Inferior parietal cortex (tissue), 1 donor: Measurements from ENCODE around the gene TXLNB.
"Not testable (repeated sequence)": the region's sequence is repeated elsewhere in the genome, so short reads cannot be mapped to it uniquely, and the experiment has no call there.

Experiments
- DNase-seq: peaks from one replicate; pipeline ENCODE4 v3.0.0-alpha.2; 2016; ENCODE audit errors: extremely low spot score

Gene TXLNB

DNA sequence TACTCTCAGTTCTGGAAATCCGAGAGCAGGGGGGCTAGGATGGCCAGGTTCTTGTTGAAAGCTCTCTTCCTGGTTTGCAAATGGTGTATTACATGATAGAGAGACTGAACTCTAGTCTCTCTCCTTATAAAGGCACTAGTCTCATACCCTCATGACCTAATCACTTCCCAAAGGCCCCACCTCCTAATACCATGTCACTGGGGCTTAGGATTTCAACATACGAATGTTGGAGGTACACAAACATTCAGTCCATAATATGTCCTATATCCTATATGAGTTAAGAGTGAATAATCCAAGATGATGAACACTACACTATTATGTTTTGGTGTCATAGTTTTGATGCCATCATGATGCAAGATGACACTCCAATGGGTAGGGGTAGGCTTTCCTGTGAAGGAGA is 20.0 kb upstream of the TXLNB start:
- DNase-seq, result no peak

DNA sequence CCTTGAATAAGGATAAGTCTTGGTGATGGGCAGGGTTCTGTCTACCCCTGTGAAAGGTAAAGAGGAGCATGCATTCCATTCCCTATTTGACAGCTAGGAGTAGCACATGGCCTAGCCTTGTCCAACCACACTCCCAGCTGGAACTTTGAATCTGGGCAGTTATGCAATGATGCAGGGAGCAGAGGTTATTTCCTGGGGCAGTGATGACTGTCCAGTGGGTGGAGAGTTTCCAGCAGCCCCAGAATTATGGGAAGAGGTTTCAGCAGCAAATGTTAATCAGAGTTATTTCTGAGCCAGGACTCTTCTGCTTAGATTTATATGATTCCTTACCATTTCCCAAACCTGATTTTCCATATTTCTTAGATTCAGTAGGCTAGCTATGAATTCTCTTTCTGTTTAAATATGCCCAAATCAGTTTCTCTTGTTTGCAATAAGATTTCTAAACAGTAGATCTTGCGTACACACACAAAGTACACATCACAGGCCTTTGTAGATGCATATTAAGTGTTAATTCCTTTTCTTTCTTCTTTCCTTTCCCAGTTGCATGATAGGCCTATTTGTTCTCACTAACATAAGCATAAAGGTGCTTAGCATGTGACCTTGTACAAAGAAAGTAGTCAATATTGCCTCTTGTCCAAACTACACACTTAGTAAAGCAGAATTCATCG is 17.3 kb upstream of the TXLNB start:
- no peak for DNase-seq

DNA sequence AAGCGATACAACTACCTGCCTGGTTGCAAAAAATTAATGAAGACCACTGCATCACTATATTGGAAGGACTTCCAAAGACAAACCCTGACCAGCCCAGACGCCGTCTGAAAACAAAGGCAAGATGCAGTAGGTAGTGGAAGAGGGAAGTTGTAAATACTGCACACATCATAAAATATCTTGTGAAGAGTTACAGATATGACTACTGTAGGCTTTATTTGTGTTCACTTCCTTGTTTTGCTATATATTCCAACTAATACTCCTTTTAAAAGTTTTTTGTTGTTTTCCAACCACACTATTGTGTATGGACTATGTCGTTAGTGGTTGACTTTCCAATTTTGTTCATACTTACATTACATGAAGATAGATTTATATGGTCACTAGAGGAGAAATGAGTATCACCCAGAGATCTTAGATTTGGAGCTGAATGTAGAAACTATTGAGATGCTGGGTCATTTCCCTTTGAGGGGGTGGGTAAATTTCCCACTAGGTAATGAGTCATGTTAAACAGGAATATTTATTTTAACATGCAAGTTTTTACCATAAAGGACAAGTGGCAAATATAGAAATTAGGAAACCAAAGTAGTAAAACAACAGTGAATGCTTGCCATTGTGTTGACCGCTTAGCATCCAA is 16.6 kb upstream of the TXLNB start:
- no peak for DNase-seq

DNA sequence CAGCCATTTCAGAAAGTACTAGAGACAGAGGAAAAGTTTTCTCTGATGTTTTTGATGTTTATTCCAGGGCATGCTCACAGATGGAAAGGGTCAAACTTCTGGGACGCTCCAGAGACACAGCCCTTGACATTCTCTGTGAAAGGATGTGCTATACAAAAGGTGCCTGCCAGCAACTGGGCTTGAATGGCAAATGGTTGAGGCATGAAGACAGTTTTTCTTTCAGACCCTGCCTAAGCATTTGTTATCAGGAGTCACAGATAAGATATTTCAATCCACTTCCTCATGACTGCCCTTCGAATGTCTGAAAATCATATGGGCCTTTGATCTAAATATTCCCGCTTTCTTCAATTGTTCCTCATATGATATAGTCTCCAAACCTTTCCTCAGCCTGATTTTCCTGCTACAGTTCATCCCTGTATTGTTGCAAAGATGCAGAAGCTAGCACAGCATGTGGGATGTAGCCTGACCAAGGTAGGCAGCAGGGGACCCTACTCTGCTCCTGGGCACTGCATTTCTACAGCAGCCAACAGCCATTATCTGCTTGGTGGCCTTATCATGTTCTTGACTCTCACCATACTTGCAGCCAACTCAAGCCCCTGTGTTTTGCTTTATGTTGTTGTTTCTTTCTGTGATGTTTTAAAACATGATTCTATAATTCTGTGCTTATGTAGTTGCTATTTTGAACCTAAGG is 14.6 kb upstream of the TXLNB start:
- no peak for DNase-seq

DNA sequence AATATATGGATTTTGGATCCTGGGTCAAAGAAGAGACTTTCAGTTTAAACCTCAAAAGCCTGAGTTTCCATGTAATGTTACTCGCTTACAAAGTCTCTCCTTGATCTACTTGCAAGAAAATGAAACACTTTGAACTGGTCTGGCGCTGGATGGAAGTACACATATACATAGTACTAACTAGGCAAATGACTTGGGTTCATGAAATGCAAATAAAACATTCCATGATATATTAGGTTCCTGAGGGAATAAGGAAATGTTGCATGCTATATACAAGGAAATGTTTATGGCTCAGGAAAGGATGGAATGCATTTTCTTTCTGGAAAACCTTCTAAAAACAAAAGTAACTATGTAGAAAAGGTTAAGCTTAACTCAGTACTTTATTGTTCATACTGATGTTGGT is 11.4 kb upstream of the TXLNB start:
- no peak for DNase-seq

DNA sequence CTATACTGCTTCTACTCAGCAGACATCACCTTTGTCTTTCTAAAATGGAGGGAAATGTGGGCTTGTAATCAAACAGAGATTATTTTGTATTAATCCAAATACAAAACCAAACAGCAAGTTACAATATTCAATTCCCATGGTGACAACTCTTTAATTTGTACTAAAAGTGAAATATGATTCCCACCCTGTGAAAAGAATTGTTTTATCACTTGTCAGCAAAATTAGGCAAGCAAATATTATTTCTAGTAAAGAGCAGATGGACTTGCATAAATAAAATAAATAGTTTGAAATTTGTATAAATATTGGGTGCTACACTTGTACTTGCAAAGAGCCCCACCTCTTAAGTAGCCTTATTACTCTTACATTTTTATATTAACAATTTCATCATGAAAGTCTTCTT is 6.1 kb upstream of the TXLNB start:
- no peak for DNase-seq

DNA sequence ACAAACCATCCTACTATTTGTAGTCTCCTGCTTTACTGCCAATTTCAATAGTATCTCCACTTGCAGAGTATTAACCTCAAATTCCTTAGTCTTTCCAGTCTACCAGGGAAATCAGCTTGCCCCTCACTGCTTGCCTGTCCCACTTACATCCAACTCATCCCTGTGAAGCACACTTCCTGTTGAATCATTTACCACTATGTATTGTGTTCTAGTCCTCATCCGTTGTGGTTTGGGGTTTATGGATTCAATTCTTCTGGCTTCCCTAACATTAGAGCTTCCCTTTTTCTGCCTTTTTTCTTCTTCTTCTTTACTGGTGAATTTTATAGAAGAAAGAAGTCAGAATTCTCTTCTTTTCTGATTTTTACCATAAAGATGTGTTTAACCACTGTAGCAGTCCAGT is 5.1 kb upstream of the TXLNB start:
- no peak for DNase-seq

DNA sequence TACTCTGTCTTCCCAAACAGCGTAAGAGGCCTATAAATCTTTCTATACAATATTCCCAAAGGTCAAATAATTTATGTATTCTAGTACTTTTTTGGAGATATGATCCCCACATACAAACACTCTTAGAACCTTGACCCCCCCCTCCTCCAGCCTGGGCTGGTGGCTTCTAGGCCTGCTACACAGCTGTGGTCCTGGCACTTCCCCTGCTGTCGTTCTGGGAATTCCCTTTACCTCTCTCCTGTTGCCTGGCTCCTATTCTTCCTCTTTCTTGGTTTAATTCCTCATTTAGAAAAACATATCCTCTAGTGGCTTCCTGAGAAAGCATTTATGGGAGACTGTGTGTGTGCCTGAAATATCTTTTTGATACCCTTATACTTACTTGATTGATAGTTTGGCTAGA is 4.1 kb upstream of the TXLNB start:
- DNase-seq, result no peak

DNA sequence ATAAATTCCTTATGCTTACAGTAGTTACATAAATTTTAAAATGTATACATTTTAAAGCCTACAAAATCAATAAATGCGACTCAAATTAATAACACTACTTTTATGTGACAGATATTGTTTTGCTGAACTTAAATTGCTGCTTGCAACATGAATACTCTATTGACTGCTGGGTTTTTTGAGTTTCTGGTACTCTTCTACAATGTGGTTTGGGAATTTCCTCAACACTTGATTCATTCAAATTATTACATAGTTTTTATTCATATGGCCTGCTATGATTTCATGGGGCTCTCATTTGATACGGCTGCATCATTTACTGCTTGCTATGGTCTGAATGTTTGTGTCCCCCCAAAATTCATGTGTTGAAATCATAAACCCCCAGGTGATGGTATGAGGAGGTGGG is 2.3 kb upstream of the TXLNB start:
- no peak for DNase-seq

DNA sequence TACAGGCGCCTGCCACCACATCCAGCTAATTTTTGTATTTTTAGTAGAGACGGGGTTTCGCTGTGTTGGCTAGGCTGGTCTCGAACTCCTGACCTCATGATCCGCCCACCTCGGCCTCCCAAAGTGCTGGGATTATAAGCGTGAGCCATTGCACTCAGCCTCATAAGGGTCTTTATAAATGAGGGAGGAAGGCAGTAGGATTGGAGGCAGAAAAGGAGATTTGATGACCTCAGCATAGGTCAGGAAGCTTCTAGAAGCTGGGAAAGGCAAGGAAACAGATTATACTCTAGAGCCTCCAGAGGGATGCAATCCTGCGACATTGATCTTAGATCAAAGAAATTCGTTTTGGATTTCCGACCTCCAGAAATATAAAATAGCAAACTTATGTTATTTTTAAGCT is 1.4 kb upstream of the TXLNB start:
- DNase-seq, result not testable (repeated sequence)

DNA sequence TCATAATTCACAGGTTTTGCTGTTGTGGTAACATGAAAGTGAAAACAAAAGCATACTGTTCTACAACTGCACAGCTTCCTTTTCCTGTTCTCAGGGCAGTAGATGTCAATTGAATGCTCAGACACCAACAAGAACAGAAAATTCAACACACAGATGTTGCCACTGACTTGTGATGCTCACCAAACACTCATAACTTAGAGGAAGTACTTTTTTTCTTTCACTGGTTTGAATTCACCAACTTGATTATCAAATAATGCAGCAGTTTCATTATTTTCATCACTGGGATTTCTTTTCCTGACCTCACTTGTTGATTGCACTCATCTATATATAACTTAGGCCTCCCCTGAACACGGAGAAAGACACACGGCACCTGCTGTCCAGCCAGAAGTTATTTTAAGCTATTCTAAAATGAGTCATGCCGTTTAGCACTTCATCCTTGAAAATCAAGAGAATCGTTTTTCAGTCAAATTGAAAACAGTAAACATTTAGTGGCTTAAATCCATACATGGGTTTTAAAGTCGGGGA is 949 bp downstream of the TXLNB start:
- DNase-seq, result peak; percentile 34

DNA sequence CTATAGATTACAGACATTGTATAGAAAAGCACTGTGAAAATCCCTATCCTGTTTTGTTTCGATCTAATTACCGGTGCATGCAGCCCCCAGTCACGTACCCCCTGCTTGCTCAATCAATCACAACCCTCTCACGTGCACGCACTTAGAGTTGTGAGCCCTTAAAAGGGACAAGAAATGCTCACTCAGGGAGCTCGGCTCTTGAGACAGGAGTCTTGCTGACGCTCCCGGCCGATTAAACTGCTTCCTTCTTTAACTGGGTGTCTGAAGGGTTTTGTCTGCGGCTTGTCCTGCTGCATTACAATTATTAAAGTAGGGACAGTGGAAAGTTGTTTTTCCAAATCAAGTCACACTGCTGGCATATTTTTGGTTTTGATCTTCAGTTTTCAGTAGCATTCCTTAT is 2.6 kb downstream of the TXLNB start:
- no peak for DNase-seq

DNA sequence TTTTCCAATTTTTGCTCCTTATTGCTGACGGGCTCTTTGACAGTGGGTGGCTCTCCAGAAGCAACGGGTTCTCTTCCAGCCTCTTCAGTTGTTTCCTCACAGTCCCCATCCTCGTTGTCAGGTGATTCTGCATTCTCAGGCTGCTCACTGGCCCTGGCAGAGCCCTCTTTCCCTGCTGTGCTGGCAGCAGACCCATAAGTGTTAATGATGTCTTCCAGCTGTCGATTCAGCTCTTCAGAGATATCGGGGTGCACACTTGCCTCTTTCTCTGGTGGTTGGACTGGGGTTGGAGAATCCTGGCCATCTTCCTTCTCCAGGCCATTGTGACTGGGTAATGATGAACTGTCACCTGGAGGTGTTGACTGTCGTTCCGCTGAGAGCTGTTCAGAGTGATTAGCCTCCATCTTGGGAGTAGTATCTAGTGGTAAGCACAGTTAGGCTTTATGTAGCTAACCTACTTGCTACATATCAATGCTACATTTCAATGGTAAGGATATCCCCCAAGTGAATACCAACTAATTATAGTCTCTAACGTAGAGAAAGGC is 3.2 kb downstream of the TXLNB start:
- DNase-seq, result no peak

DNA sequence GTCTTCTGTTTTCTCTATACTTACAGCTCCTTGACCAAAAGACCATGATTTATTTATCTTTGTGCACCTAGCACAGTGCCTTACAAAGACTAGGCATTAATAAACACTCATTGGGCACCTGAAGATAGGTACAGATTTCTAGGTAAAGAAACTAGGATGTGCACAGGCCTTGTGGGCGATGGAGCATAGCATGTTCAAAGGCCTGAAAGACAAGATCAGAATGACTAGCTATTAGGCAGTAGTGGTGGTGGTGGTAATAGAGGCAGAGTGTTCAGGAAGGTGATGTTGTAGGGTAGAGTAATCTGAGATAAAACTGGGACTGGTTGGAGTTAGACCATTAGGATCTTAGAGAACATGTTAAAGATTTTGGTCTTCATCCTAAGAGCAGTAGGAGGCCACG is 3.9 kb downstream of the TXLNB start:
- no peak for DNase-seq

DNA sequence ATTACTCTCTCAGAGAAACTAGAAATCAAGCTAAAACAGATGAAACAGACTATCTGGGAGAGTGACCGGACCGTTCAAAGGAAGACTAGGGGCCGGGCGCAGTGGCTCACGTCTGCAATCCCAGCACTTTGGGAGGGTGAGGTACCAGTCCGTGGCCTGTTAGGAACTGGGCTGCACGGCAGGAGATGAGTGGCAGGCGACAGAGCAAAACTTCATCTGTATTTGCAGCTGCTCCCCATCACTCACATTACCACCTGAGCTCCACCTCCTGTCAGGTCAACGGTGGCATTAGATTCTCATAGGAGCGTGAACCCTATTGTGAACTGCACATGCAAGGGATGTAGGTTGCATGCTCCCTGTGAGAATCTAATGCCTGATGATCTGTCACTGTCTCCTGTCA is 5.4 kb downstream of the TXLNB start:
- not testable (repeated sequence) for DNase-seq

DNA sequence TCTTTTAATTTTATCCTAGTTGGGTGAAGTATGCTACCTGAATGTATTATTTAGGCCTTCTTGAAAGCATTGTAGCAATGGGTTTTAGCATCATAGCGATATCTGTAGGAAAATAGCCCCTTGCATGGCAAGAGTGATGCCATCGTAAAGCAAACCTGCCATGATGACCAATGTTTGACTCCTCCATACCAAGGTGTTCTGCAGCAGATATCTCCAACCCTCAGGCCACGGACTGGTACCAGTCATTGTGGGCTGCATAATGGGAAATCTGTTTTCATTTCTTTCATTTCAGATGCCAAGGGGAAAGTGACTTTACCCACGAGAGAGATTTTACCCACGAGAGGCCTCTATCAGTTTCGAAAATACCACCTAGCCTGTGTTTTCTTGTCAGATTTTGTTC is 6.2 kb downstream of the TXLNB start:
- DNase-seq, result no peak

DNA sequence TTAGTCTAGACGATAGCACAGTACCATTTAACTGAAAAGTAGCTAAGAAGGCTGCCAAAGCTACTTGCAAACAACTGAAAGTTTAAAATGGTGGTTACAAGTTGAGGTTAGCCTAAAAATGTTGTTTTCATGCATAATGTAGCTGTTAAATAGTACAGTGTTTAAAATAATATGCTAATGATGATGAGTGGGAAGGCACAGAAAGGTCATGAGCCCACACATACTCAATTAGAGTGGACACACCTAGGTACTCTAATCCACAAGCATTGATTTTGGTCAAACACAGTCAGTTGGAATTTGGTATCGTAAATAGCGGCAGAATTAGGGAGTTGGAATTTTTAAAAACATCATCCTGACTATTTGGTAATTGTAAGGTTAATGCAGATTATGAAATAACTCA is 7.0 kb downstream of the TXLNB start:
- DNase-seq, result no peak

DNA sequence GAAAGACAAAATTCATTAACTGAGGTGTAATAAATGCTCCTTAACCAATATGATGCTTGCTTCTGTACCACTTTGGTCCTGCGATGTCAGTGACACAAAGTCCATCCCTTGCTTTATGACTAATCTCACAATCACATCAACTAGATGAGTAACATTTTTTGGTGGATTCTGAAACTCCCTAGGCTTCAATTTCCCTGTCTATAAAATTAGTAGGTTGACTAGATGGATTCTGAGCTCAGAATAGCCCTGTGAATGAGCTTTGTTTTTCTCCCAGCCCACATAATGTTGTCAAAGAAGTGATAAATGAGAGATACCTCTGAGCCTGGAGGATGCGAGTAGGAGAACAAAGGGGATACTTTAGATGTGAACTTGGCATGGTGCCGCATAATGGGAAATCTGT is 9.1 kb downstream of the TXLNB start:
- no peak for DNase-seq

DNA sequence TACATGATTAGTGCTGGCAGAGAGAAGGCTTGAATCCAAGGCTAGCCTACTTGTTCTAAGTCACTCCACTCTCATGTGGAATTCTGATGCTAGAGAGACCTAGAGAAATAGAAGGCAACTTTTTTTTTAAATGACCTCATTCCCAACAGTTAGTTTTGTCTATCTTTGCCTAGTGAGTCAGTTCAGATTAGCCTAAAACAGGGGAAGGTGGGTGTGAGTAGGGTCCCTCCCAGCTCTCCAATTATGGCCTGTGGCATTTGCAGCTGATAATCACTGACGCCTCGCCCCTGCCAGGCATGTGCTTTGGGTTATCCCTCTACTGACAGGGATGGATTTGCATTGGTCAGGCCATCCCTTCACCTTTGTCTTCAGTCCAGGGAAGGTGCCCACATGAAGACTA is 13.6 kb downstream of the TXLNB start:
- DNase-seq, result no peak

DNA sequence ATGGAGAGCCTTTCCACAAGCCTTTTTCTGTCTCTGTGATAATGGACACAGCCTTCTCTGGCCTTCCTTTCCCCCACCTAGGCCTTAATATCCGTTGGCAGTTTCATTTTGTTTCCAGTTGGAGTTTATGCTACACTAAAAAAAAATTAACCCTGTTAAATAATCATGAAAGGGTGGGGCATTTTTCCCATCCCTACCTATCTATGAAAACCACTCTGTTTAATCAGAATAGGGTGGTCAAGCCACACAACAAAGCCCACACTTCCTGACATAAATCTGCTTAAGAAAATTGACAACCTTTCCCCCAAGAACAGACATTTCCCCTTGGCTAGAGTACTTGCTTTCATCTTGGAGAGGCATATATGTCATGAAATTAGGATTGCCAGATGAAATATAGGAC is 14.2 kb downstream of the TXLNB start:
- DNase-seq, result no peak

DNA sequence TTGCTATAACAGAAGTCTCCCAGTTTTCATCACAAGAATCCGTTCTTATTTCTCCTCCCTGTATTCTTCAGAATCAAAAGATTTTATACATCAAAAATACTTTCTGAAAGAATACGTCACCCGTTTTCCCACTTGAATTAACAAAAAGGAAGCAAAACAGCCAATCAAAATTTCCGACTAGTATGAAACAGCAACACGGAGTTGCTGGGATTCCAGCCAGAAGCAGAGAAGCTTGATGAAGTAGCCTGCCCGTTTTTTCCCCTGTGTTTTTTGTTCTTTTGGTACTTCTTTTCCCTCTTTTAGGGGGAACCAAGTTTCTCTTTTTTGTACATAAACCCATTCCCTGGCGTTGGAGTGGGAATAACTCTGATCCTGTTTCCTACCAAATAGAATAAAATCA is 14.6 kb downstream of the TXLNB start:
- DNase-seq, result no peak

DNA sequence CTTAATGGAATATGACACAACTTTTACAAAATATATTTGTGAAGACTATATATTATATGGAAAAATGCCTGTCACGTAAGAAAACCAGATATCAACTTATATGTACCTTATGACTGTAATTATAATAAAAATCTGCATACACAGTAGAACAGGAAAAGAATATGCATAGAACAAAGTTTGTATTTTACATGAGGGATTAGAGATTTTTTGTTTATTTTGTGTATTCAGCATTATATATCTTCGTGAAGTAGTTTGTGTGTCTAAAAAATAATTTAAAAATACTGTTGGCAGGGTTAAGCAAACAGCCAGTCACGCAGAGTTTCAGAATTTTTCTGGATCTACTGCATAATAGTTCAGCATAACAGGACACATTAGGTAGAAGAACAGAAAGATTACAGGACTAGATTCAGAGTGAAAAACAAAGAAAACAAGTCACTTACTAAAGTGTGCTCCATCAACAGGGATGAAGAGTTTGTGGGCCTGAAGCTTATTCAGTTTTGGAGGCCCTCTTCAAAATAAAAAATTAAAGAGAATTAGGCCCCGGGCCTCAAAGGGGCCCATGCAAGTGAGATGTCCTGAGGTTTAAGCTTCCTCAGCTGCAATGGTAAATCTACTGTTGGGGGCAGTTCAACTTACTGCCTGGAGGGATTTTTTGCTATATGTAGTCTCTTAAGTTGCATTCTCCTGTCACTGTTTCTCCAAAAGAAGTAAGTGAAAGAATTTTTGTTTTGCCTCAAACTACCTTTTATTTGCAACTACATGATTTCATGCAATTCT is 16.3 kb downstream of the TXLNB start:
- DNase-seq, result no peak
